LNCaP clone FGC (cell line): ENCODE data around the gene ADGRB3.

Experiments used
- DNase-seq: peaks from one replicate; pipeline ENCODE4 v3.0.0-alpha.2; 2011; ENCODE audit warnings: low read depth
- H3K4me3 ChIP-seq: 2 replicates; pipeline ENCODE4 v1.5.1; 2011; ENCODE audit warnings: mild to moderate bottlenecking, low read depth, low read length, control low read depth
- CTCF ChIP-seq: IDR thresholded peaks from 2 replicates; pipeline ENCODE4 v1.5.1; 2012; ENCODE audit warnings: mild to moderate bottlenecking; ENCODE audit not compliant: control insufficient read depth, insufficient read depth; ENCODE audit errors: extremely low read depth

ADGRB3 gene

DNA sequence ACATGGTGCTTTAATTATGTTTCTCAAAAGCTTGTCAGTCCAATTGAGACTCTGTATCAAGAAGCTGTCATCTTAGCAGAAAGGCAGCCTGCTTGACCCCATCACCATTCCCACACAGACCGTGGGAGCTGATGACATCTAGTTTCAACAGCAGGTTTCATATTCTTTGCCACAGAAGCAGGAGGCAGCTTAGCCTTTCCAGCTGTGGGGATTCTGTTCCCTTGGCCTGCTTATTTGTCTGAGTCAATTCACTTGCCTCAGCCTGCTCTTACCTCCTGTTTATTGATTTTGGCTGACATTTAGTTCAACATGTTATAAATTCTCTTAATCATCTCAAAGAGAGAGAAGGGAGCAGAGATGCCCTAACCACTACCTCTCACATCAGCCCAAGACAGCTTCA, 527.7 kb downstream of the ADGRB3 start:
- no peak for TF ChIP-seq CTCF
- no peak overlapping the region for H3K4me3 ChIP-seq
- DNase-seq = no peak

DNA sequence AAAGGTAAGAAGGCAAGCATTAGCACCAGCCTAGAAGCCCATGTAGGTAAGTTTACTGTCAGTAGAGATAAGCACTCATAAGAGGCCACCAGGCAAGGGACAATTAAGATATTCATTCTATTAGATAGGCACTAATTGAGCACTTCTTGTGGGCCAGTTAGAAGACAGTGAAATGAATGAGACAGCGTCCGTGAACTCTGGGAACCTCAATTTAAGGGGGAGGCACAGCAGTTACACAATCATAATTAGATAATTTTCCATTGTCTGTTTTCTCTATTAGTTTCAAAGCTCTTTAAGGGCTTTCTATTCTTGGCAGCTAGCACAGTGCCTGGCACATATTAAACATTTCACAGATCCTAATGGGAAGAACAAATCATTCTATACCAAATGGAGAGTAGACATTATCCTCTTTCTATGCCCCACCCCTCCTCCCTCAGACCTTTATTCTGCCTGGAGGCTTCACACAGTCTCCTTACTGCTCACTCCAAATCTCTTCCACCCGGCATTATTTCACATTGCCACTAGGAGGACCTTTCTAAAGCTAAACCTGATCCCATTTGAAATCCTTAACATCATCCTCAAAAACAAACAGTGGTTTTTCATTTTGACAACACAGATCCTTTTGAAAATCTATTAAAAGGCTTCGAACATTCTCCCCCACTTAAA, 529.6 kb downstream of the ADGRB3 start:
- no peak for DNase-seq
- peak; percentile 36 for TF ChIP-seq CTCF
- no peak overlapping the region for H3K4me3 ChIP-seq

DNA sequence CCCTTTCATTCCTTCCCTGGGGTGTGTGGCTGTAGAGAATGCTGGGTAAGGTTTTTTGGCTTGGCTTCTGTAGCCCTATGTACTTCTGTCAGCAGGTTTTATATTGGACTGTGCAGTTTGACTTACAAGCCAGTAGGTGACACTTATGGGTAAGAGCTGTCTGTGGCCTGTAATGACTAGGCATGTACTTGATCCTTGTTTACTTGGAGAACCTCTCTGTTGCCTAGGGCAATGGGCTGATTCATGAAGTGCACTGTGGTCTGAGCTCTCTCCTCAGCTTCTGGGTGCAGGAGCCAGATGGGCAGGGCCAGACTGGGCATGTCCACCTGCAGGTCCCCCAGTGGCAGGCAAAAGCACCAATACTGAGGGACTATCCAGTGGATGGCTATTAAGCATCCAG, 544.6 kb downstream of the ADGRB3 start:
- DNase-seq = no peak
- 0 out of 2 replicates have a peak, but pooled peaks have one; percentile 20 for TF ChIP-seq CTCF
- no peak overlapping the region for H3K4me3 ChIP-seq

DNA sequence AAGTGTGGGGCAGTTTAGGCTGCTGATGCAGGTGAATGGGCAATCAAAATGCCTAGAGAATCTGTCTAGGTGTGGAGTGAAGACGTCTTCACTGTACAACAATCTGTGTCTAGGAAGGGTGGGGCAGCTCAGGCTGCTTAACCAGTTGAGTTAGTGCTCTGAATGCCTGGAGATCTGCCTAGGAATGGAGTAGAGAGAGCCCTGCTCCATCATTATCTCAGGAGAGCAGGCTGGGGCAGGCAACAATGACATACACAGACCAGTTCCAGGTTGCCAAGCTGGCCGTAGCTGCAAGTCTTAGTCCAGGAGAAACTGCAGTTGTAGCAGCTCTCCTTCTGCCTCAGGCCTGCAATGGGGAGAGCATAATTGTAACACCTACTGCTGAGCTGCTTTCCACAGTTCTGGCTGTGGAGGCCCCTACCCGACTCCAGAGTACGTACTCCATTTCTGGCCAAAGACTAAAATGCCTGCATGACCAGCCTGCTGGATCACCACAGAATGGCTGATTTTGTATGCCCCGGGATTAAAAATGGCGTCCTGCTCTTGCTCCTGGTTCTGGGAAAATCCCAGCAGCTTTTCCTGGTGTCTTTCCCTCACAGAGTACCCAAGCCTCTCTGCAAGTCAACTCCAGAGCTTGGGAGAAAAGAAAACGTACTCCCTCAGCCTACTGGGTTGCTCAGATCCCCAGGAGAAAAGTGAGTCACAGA, 545.4 kb downstream of the ADGRB3 start:
- no peak for TF ChIP-seq CTCF
- no peak overlapping the region for H3K4me3 ChIP-seq
- DNase-seq = no peak

DNA sequence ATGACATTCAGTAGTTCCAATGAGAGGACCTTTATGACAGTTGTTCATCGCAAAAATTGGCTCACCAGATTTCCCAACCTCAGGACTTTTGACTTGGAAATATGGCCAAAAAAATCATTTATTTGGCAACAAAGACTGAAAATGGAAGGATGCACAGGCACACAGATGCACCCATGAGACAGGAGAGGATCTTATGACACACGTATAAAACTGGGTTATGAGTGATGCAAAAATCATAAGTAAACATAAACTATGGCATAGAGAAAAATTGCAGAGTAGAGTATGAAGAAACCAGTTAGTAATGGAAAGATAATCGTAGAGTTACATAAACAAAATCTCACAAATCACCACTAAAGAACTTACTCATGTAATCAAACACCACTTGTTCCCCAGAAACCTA, 546.9 kb downstream of the ADGRB3 start:
- no peak overlapping the region for H3K4me3 ChIP-seq
- TF ChIP-seq CTCF = no peak
- DNase-seq = no peak

- no peak for TF ChIP-seq CTCF
- no peak overlapping the region for H3K4me3 ChIP-seq
- no peak for DNase-seq
These were observed 550.2 kb downstream of the ADGRB3 start for GRCh38 chr6:69185276-69185675.
